GM04504 (cell line): ENCODE data around the gene IPO4.

Experiments used
- DNase-seq: peaks from one replicate; pipeline ENCODE4 v3.0.0-alpha.2; 2012; ENCODE audit warnings: low read depth

Gene IPO4

GRCh38 chr14:24194186-24194872 is 5.7 kb upstream of the IPO4 start:
- DNase-seq: no peak

GRCh38 chr14:24192933-24193332 is 4.3 kb upstream of the IPO4 start:
- DNase-seq: no peak

GRCh38 chr14:24190416-24190815 is 1.8 kb upstream of the IPO4 start:
- no peak for DNase-seq

GRCh38 chr14:24189460-24189859 is 844 bp upstream of the IPO4 start:
- DNase-seq: no peak

- DNase-seq: no peak
These were observed 401 bp upstream of the IPO4 start for GRCh38 chr14:24189059-24189375.

GRCh38 chr14:24187539-24187915 is 1.1 kb downstream of the IPO4 start:
- DNase-seq: no peak

- DNase-seq: no peak
These were observed 1.6 kb downstream of the IPO4 start for GRCh38 chr14:24186831-24187538.

- DNase-seq: no peak
These were observed 2.9 kb downstream of the IPO4 start for GRCh38 chr14:24185741-24186140.

- no peak for DNase-seq
These were observed 3.6 kb downstream of the IPO4 start for GRCh38 chr14:24185026-24185425.

GRCh38 chr14:24184104-24184970 is 4.3 kb downstream of the IPO4 start:
- no peak for DNase-seq

GRCh38 chr14:24183014-24183481 is 5.6 kb downstream of the IPO4 start:
- no peak for DNase-seq

- no peak for DNase-seq
These were observed 6.3 kb downstream of the IPO4 start for GRCh38 chr14:24182110-24182882.

GRCh38 chr14:24181371-24182077 is 7.1 kb downstream of the IPO4 start:
- DNase-seq: no peak

- DNase-seq: peak; percentile 77
These were observed 8.4 kb downstream of the IPO4 start for GRCh38 chr14:24179961-24180796.

GRCh38 chr14:24179294-24179960 is 9.2 kb downstream of the IPO4 start:
- no peak for DNase-seq

GRCh38 chr14:24178399-24179178 is 10.0 kb downstream of the IPO4 start:
- DNase-seq: no peak

- no peak for DNase-seq
These were observed 10.7 kb downstream of the IPO4 start for GRCh38 chr14:24177891-24178290.

GRCh38 chr14:24177041-24177825 is 11.4 kb downstream of the IPO4 start:
- no peak for DNase-seq
